Measurements from ENCODE around the gene MRPS10. TPM values are rescaled to one million over a fixed set of nuclear protein-coding genes. Genes with fewer than 3 reads are reported as not detected.
"Not testable (repeated sequence)": the region's sequence is repeated elsewhere in the genome, so short reads cannot be mapped to it uniquely, and the experiment has no call there.

The MRPS10 gene
- total RNA-seq, 2 experiments from 2014 or later: 39.7 to 40.7 TPM

GRCh38 chr6:42222448-42222847 lies 4.8 kb upstream of the MRPS10 start:
- intact Hi-C loops (cut with micrococcal nuclease): no loop called here
- CTCF ChIA-PET: no interaction called here
- no peaks in the 10 kb centered on the region for H3K9me3 Mint-ChIP-seq

GRCh38 chr6:42221546-42221945 lies 3.9 kb upstream of the MRPS10 start:
- Mint-ChIP-seq H3K27ac (no peak overlapping the region), H3K27me3 (ENCODE audit: low read depth) (no peaks in the 10 kb centered on the region), H3K36me3 (ENCODE audit: low read depth) (peaks cover 3% of the 10 kb centered on the region), H3K9me3 (no peaks in the 10 kb centered on the region), H3K4me1 (ENCODE audit: low read depth) (peaks cover 34% of the 10 kb centered on the region), H3K4me3 (no peak overlapping the region)
- DNase-seq: no peak
- intact Hi-C loops (cut with micrococcal nuclease): no loop called here
- CTCF ChIA-PET: no interaction called here

More at GRCh38 chr6:42222448-42222847, 4.8 kb upstream of the MRPS10 start:
- no peak overlapping the region for H3K27ac Mint-ChIP-seq
- H3K27me3 Mint-ChIP-seq (ENCODE audit: low read depth): no peaks in the 10 kb centered on the region
- peaks cover 29% of the 10 kb centered on the region for H3K4me1 Mint-ChIP-seq (ENCODE audit: low read depth)
- no peak overlapping the region for H3K4me3 Mint-ChIP-seq
- H3K36me3 Mint-ChIP-seq (ENCODE audit: low read depth): peaks cover 2% of the 10 kb centered on the region
- DNase-seq: no peak

- Mint-ChIP-seq H3K36me3 (ENCODE audit: low read depth) (peaks cover 3% of the 10 kb centered on the region), H3K27me3 (ENCODE audit: low read depth) (no peaks in the 10 kb centered on the region), H3K4me1 (ENCODE audit: low read depth) (peaks cover 41% of the 10 kb centered on the region), H3K4me3 (no peak overlapping the region), H3K9me3 (no peaks in the 10 kb centered on the region), H3K27ac (no peak overlapping the region)
- CTCF ChIA-PET: no interaction called here
- DNase-seq: peak; percentile 33
- intact Hi-C loops (cut with micrococcal nuclease): no loop called here
These were observed 3.1 kb upstream of the MRPS10 start for GRCh38 chr6:42220807-42221206.

- peak overlapping the region; percentile 88 for H3K27ac Mint-ChIP-seq
- intact Hi-C loops (cut with micrococcal nuclease): loop anchor here (1.0 to 5.0 kb wide), 10 partner anchors 40 to 675 kb away; partner anchors contain the start of genes BYSL, MED20, PRICKLE4 and RPL7L1
- DNase-seq: no peak
- H3K9me3 Mint-ChIP-seq: no peaks in the 10 kb centered on the region
- H3K27me3 Mint-ChIP-seq (ENCODE audit: low read depth): no peaks in the 10 kb centered on the region
- peaks cover 9% of the 10 kb centered on the region for H3K36me3 Mint-ChIP-seq (ENCODE audit: low read depth)
- peaks cover 37% of the 10 kb centered on the region for H3K4me1 Mint-ChIP-seq (ENCODE audit: low read depth)
- H3K4me3 Mint-ChIP-seq: peak overlapping the region; percentile 94
- CTCF ChIA-PET: interaction anchor here (0.6 to 6.3 kb wide), 3 partner anchors 159 to 430 kb away, joined by 3 to 49 read pairs (median 6); partner anchors contain the start of gene TOMM6
These were observed 523 bp downstream of the MRPS10 start for GRCh38 chr6:42217157-42217518.

- CTCF ChIA-PET: interaction anchor here (1.0 to 6.3 kb wide), 3 partner anchors 175 to 429 kb away, joined by 4 to 49 read pairs (median 6); partner anchors contain the start of gene TOMM6
- not testable (repeated sequence) for H3K27me3 Mint-ChIP-seq (ENCODE audit: low read depth)
These were observed 1.2 kb downstream of the MRPS10 start for GRCh38 chr6:42216495-42216894.

GRCh38 chr6:42212442-42212841 lies 5.2 kb downstream of the MRPS10 start:
- Mint-ChIP-seq H3K27me3 (ENCODE audit: low read depth) (no peaks in the 10 kb centered on the region), H3K9me3 (no peaks in the 10 kb centered on the region), H3K4me1 (ENCODE audit: low read depth) (peaks cover 30% of the 10 kb centered on the region), H3K4me3 (no peak overlapping the region), H3K36me3 (ENCODE audit: low read depth) (peaks cover 24% of the 10 kb centered on the region), H3K27ac (no peak overlapping the region)
- no peak for DNase-seq
- intact Hi-C loops (cut with micrococcal nuclease): no loop called here
- CTCF ChIA-PET: interaction anchor here (0.6 to 6.3 kb wide), 4 partner anchors 14 to 425 kb away, joined by 3 to 49 read pairs (median 4); partner anchors contain the start of gene TOMM6

More at GRCh38 chr6:42216495-42216894, 1.2 kb downstream of the MRPS10 start:
- peak overlapping the region; percentile 58 for H3K4me3 Mint-ChIP-seq
- H3K4me1 Mint-ChIP-seq (ENCODE audit: low read depth): peaks cover 35% of the 10 kb centered on the region
- intact Hi-C loops (cut with micrococcal nuclease): loop anchor here (2.0 to 5.0 kb wide), 6 partner anchors 39 to 676 kb away; partner anchors contain the start of genes RPL7L1, TOMM6 and TRERF1
- not testable (repeated sequence) for H3K36me3 Mint-ChIP-seq (ENCODE audit: low read depth); H3K27ac Mint-ChIP-seq; H3K9me3 Mint-ChIP-seq; DNase-seq

- H3K4me3 Mint-ChIP-seq: no peak overlapping the region
- H3K27me3 Mint-ChIP-seq (ENCODE audit: low read depth): no peaks in the 10 kb centered on the region
- peaks cover 27% of the 10 kb centered on the region for H3K4me1 Mint-ChIP-seq (ENCODE audit: low read depth)
- peaks cover 23% of the 10 kb centered on the region for H3K36me3 Mint-ChIP-seq (ENCODE audit: low read depth)
- intact Hi-C loops (cut with micrococcal nuclease): no loop called here
- no peaks in the 10 kb centered on the region for H3K9me3 Mint-ChIP-seq
- DNase-seq: no peak
- H3K27ac Mint-ChIP-seq: no peak overlapping the region
- CTCF ChIA-PET: interaction anchor here (0.6 to 6.3 kb wide), 2 partner anchors 335 to 353 kb away, joined by 3 to 49 read pairs; no protein-coding TSS in a partner anchor
These were observed 5.9 kb downstream of the MRPS10 start for GRCh38 chr6:42211726-42212125.

- H3K4me1 Mint-ChIP-seq (ENCODE audit: low read depth): peaks cover 15% of the 10 kb centered on the region
- no peak overlapping the region for H3K27ac Mint-ChIP-seq
These were observed 7.1 kb downstream of the MRPS10 start for GRCh38 chr6:42210551-42210950.

GRCh38 chr6:42207559-42207958 lies 10.1 kb downstream of the MRPS10 start:
- H3K27me3 Mint-ChIP-seq (ENCODE audit: low read depth); DNase-seq; intact Hi-C loops (cut with micrococcal nuclease); CTCF ChIA-PET; H3K27ac Mint-ChIP-seq; H3K9me3 Mint-ChIP-seq; H3K4me3 Mint-ChIP-seq; H3K4me1 Mint-ChIP-seq (ENCODE audit: low read depth): not testable (repeated sequence)
- H3K36me3 Mint-ChIP-seq (ENCODE audit: low read depth): peaks cover 28% of the 10 kb centered on the region

More at GRCh38 chr6:42210551-42210950, 7.1 kb downstream of the MRPS10 start:
- no peak for DNase-seq
- Mint-ChIP-seq H3K27me3 (ENCODE audit: low read depth) (no peaks in the 10 kb centered on the region), H3K36me3 (ENCODE audit: low read depth) (peaks cover 25% of the 10 kb centered on the region), H3K9me3 (no peaks in the 10 kb centered on the region), H3K4me3 (no peak overlapping the region)
- CTCF ChIA-PET: no interaction called here
- intact Hi-C loops (cut with micrococcal nuclease): no loop called here

- Mint-ChIP-seq H3K4me1 (ENCODE audit: low read depth) (peaks cover 7% of the 10 kb centered on the region), H3K4me3 (no peak overlapping the region), H3K27ac (no peak overlapping the region), H3K36me3 (ENCODE audit: low read depth) (peaks cover 34% of the 10 kb centered on the region), H3K27me3 (ENCODE audit: low read depth) (no peaks in the 10 kb centered on the region), H3K9me3 (peaks cover 3% of the 10 kb centered on the region)
- intact Hi-C loops (cut with micrococcal nuclease): no loop called here
- DNase-seq: no peak
- CTCF ChIA-PET: interaction anchor here (0.6 to 1.0 kb wide), 4 partner anchors 10 to 100 kb away, joined by 3 to 5 read pairs (median 4); no protein-coding TSS in a partner anchor
These were observed 12.8 kb downstream of the MRPS10 start for GRCh38 chr6:42204768-42205282.

- CTCF ChIA-PET: interaction anchor here (1.5 to 2.6 kb wide), 2 partner anchors 11 to 13 kb away, joined by 4 to 17 read pairs; no protein-coding TSS in a partner anchor
- no peaks in the 10 kb centered on the region for H3K27me3 Mint-ChIP-seq (ENCODE audit: low read depth)
- intact Hi-C loops (cut with micrococcal nuclease): no loop called here
- H3K4me3 Mint-ChIP-seq: no peak overlapping the region
- DNase-seq: no peak
- H3K9me3 Mint-ChIP-seq: peaks cover 3% of the 10 kb centered on the region
- H3K27ac Mint-ChIP-seq: no peak overlapping the region
- peaks cover 3% of the 10 kb centered on the region for H3K4me1 Mint-ChIP-seq (ENCODE audit: low read depth)
- H3K36me3 Mint-ChIP-seq (ENCODE audit: low read depth): peaks cover 34% of the 10 kb centered on the region
These were observed 14.5 kb downstream of the MRPS10 start for GRCh38 chr6:42203183-42203582.

GRCh38 chr6:42202131-42202915 lies 15.3 kb downstream of the MRPS10 start:
- H3K4me1 Mint-ChIP-seq (ENCODE audit: low read depth); H3K4me3 Mint-ChIP-seq; H3K9me3 Mint-ChIP-seq; H3K27ac Mint-ChIP-seq; intact Hi-C loops (cut with micrococcal nuclease); H3K27me3 Mint-ChIP-seq (ENCODE audit: low read depth); DNase-seq: not testable (repeated sequence)
- H3K36me3 Mint-ChIP-seq (ENCODE audit: low read depth): peaks cover 27% of the 10 kb centered on the region
- CTCF ChIA-PET: interaction anchor here (0.7 to 2.6 kb wide), 4 partner anchors 12 to 615 kb away, joined by 3 to 17 read pairs (median 4); no protein-coding TSS in a partner anchor

All from activated naive CD4-positive, alpha-beta T cell treated with anti-CD3 and anti-CD28 coated beads for 36 hours (primary cell).